ENCODE results near the gene WBP2.

- TF ChIP-seq EZH2phosphoT487 (IDR thresholded peaks at IDR 0.05; ENCODE audit: borderline replicate concordance) = no peak
- TF ChIP-seq CTCF (IDR thresholded peaks at IDR 0.05 in 2 of 3, conservative IDR thresholded peaks at IDR 0.05 in 1 of 3; ENCODE audit: borderline replicate concordance in 1 of 3, insufficient read depth in 1 of 3, low read depth in 2 of 3, low read length in 2 of 3) = no peak
- no peak for TF ChIP-seq TCF7L2 (IDR thresholded peaks at IDR 0.05; ENCODE audit: borderline replicate concordance, extremely low read depth, insufficient read depth, insufficient read length)
- no peak for TF ChIP-seq EZH2 (IDR thresholded peaks at IDR 0.05)
- no peak for TF ChIP-seq ATF3 (IDR thresholded peaks at IDR 0.05)
- no peak for TF ChIP-seq SIN3A (IDR thresholded peaks at IDR 0.05; ENCODE audit: low read depth)
- TF ChIP-seq SRF (IDR thresholded peaks at IDR 0.05; ENCODE audit: low read depth) = no peak
- no peak for TF ChIP-seq ELF1 (IDR thresholded peaks at IDR 0.05; ENCODE audit: borderline replicate concordance, low read depth)
- TF ChIP-seq CEBPB (IDR thresholded peaks at IDR 0.05; ENCODE audit: low read depth) = no peak
- TF ChIP-seq ZNF274 (IDR thresholded peaks at IDR 0.05; ENCODE audit: low read depth, low read length) = no peak
- TF ChIP-seq YY1 (IDR thresholded peaks at IDR 0.05; ENCODE audit: extremely low read depth, insufficient replicate concordance, low read depth, low read length) = no peak
Observed at GRCh38 chr17:75840799-75841164, 14.4 kb downstream of the WBP2 start.

Data from HCT116 (cell line).